GM19463 (cell line): Measurements from ENCODE around the gene MAP2K4.
"Not testable (repeated sequence)": the region's sequence is repeated elsewhere in the genome, so short reads cannot be mapped to it uniquely, and the experiment has no call there.

Experiments used
- ATAC-seq: cut with Tn5 transposase; IDR thresholded peaks from one replicate; pipeline ENCODE4 v1.9.1; 2021; ENCODE audit warnings: mild to moderate bottlenecking, moderate library complexity; ENCODE audit not compliant: unreplicated experiment

MAP2K4 gene

DNA sequence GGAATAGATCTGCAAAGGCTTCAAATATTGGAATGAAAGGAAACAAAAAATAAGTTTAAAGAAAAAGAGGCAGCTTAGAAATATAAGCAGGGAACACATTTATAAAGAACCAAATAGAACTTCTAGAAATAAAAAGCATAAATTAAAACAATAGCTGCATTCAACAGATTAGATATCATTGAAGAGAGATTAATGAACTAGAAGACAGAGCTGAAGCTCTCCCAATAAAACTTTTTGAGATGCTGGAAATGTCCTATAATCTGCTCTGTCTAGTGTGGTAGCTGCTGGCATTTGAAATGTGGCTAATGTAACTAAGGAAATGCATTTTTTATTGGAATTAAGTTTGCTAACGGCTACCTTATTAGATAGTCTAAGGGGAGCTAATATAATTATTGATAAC lies 115.6 kb downstream of the MAP2K4 start:
- ATAC-seq = no peak

DNA sequence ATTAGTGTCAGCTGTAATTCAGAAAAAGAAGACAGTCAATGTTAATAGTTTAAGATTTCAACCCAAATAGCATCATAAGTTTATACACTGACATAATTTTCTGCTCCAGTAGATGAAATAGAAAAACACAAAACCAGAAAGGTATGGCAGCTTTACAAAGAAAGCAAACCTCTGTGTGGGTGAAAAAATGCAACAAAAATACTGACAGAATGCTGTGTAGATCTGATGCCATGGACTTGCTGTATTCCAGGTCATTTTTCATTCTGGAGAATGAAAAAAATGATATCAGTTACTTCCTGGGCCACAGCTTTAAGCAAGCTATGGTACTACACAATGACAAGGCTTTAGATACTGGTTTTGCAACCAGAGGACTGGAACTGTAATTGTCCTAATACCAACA lies 116.0 kb downstream of the MAP2K4 start:
- no peak for ATAC-seq

DNA sequence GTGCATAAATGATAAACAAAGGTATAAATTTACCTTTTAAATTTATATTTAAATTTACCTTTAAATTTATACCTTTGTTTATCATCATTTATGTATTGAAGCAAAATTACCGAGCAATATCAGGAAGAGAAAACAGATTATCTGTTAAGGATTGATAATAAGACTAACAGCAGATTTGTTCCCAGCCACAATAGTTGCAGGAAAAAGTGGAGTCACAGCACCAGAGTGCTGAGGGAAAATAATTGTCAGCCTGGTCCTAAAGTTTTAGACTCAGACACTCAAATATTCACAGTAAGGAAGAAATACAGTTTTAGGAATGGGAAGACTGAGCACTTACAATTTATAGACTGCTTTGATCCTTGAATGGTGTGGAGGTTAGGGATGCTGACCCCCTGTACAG lies 117.2 kb downstream of the MAP2K4 start:
- ATAC-seq = no peak

DNA sequence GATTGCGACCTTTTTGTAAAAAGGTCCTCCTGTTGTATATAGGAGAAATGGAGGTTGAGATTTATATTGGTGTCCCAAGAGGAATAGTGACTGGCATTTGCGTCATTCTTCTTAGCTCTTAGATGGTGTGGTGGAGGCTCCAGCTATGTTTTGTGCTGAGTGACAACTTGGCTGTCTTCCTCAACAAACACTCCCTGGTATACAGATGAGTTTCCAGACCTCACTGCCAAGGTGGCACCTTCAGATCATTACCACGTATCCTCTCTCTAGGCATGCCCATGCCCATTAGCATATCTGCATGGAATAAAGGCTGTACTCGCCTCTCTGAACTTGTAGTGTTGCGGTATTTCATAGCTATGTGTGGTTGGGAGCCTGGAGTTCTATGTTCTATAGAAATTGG lies 120.0 kb downstream of the MAP2K4 start:
- no peak for ATAC-seq

DNA sequence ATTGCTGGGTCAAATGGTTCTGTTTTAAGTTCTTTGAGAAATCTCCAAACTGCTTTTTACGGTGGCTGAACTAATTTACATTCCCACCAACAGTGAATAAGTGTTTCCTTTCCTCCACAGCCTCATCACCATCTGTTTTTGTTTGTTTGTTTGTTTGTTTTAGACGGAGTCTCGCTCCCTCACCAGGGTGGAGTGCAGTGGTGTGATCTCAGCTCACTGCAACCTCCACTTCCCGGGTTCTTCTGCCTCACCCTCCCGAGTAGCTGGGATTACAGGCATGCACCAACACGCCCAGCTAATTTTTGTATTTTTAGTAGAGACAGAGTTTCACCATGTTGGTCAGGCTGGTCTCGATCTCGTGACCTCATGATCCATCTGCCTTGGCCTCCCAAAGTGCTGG lies 141.5 kb downstream of the MAP2K4 start:
- not testable (repeated sequence) for ATAC-seq

DNA sequence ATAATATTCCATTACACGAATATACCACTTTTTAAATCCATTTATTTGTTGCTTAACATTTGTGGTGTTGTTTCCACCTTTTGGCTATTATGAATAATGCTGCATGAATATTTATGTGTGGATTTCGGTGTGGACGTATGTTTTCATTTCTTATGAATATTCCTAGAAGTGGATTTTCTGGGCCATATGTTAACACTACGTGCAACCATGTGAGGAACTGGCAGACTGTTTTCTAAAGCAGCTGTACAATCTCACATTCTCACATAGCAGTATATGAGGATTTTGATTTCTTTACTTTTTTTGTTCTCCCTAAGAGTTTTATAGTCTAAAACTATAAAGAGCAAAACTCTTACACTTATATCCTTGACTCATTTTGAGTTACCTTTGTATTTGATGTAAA lies 143.4 kb downstream of the MAP2K4 start:
- ATAC-seq = no peak

DNA sequence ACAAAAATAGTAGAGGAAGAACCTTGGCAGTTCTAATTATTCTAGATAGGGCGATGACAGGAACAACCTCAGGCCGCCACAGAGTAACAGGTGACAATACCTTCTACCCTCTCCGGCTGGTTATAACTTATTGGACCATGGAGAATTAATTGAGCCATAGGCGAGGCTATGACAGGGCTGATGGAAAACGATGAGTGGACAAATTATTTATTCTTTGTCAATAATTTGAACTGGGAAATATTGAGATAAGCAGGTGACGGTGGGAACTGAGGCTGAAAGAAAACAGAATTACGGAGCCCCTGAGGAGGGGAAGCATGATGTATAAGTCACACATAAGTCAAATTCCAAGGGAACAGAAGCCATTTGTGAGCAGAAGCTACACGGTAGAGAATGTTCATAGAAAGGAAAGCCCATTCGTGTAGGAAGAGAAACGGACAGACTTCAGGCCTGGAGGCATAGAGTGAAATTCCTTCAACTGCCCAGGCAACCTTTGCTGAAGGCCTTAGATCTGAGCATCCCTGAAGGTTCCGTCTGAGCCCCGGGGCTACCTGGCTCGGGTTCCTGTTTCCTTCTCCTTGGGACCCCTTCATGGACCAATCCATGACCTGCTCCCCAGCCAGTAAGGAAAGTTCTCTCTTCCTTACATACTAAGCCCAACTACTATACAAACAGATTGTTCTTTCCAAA lies 158.1 kb downstream of the MAP2K4 start:
- ATAC-seq = no peak

DNA sequence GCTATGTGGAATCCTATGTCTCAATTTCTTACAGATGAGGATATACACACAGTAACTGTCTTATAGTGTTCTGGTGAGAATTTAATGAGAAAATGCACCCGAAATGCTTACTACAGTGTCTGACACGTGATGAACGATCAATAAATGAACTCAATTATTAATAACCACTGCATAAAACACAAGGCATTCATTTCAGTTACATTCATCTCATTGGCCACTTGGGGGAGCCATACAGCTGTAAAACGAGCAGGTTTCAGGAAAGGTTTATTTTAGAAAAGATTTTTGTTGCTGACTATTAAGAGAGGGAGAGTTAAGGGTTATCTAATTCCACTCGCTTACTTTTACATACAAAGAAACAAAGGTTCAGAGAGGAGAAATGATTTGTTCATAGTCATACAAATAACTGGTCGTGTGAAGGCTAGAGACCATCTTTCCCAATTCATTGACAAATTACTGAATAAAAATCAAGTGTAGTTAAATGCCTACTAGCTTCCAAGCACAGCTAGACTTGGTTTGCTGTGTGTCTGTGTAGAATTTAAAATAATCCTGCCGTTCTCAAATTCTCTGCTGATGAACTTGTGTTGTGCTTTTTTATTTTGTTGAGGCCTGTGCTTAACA lies 160.1 kb downstream of the MAP2K4 start:
- no peak for ATAC-seq

DNA sequence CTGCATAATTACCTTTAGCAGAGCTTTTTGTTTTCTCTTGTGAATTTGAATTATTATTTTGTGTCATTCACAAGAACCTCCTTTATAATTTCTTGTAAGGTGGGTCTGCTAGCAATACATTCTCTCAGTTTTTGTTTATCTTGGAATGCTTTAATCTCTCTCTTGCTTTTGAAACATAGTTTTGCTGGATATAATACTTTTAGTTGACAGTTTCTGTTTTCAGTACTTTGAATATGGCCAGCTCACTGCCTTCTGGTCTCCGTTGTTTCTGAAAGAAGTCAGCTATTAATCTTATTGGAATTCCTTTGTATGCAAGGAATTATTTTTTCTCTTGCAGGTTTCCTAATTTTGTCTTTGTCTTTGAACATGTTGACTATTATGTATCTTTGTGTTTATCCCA lies 167.0 kb downstream of the MAP2K4 start:
- ATAC-seq = no peak

DNA sequence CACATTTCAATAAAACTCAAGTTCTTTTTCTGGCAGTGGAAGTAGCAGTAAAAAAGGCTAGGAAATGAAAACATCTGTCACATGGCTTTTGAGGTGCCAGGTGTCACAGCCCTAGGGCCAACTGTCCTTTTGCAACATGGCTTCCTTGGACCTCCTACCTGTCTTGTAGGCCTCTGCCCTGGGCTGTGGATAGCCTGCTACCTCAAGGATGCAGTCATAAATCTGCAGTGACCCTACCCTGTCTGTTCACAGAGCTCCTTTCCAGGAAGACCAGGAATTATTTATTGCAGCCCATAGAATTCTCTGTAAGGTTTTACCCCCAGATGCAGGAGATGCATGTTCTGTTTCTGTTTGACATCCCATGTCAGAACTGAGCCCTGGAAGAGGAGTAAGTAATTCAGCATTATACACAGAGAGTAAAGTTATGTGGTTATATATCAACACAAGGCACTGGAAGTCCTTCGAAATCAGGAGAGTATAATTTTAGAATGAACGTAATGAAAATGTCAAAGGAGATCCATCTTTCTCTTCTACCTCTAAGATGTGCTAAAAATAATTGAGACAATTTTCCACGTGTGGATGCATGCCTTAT lies 172.6 kb downstream of the MAP2K4 start:
- no peak for ATAC-seq
